Stimulated activated CD8-positive, alpha-beta memory T cell treated with anti-CD3 and anti-CD28 coated beads, Interleukin-15, amount 100 ng/mL, for 24 hours (primary cell): ENCODE results near the gene PLBD2.
"Not testable (repeated sequence)": the region's sequence is repeated elsewhere in the genome, so short reads cannot be mapped to it uniquely, and the experiment has no call there.

Experiments
- DNase-seq: peaks from one replicate; pipeline ENCODE4 v3.0.0-alpha.2; 2020; ENCODE audit warnings: low read depth

PLBD2 gene

DNA sequence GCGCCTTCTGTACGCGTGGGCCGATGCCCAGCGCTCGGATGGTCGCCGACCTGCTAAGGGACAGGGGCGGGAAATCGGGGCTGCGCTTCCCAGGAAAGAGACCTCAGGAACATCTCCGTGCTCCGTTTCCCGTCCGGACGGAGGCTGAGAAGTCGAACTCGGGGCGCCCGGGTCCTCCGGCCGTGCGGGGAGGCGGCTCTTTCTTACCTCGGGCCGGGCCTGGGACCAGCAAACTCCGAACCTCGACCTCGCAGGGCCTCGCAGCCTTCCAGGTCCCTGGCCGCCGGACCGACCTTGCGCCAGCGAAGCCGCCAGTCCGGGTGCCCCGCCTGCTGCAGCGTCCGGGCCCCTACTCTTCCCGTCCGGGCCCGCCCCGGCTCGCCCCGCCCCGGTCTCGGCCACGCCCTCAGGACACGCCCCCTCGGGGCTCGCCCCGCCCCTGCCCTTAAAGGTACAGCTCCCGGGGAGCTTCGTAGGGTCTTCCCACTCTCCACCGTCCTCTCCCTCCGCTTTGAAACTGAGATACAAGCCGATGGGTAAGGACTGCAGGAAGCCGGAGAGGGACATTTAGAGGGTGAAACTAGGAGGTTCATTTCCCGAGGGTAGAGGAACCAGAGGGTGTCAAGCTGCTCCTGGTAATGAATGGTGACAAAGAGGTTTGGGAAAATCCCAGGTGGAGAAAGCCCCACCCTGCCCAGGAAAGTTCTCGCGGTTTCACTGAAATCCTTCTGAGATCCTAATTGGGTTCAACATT lies 23.4 kb upstream of the PLBD2 start, which contains the start of gene SLC8B1:
SLC8B1 (minus strand) TSS at position 324 of the 754 bp plus-strand sequence. CDS start 2,231 bp downstream, outside the sequence.
- DNase-seq, result peak; percentile 93

GRCh38 chr12:113339540-113339939 lies 18.8 kb upstream of the PLBD2 start:
- DNase-seq, result no peak

DNA sequence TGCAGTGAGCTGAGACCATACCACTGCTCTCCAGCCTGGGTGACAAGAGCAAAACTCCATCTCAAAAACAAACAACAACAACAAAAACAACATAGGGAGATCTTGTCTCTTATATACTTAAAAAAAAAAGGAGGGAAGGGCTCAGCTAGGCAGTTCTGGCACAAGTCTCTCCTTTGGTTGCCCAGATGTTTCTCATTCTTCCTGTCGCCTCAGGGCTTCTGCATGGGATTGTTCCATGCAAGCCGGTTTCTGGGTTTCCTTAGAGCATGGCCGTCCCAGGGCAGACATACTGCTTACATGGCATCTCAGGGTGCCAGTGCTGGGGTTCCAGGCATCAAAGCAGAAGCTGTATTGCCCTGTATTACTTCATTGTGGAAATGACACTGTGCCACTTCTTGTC lies 18.3 kb upstream of the PLBD2 start:
- DNase-seq, result no peak

GRCh38 chr12:113341535-113341934 lies 16.9 kb upstream of the PLBD2 start:
- DNase-seq, result no peak

- DNase-seq, result no peak
Measured at GRCh38 chr12:113345318-113345717, 13.1 kb upstream of the PLBD2 start.

- no peak for DNase-seq
Measured at GRCh38 chr12:113346353-113346752, 12.0 kb upstream of the PLBD2 start.

DNA sequence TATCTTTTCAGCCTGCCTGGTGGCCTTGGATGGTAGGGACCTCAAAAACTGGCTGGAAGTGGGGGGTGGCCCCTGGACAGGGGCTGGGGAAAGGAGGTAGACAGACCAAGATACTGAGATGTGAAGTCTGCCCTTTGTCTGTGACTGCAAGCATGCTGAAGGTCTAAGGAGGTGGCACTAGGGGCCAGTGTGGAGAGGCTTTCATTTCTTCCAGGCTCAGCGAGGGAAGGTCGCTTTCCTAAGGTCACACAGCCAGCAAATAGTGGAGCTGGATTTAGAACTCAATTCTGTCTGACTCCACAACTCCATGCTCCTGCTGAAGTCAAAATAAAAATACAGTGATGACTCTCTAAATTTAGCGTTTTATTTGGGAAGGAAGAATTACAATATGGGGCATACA lies 11.3 kb upstream of the PLBD2 start:
- DNase-seq, result no peak

GRCh38 chr12:113347892-113348291 lies 10.5 kb upstream of the PLBD2 start:
- DNase-seq, result no peak

- DNase-seq, result no peak
Measured at GRCh38 chr12:113348849-113349536, 9.4 kb upstream of the PLBD2 start.

DNA sequence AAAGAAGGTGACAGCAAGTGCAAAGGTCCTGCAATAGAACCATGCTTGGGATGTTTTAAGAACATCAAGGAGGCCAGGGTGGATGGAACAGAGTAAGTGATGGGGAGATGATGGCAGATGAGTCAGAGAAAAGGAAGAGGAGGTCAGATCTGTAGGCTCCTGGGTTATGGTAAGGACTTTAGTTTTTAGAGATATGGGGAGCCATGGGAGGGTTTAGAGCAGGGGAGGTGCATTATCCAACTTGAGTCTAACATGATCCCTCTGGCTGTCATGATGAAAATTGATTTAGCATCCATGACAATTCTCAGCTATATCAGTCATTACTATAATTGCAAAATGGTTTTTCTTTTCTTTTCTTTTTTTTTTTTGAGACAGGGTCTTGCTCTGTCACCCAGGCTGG lies 7.3 kb upstream of the PLBD2 start:
- no peak for DNase-seq

- not testable (repeated sequence) for DNase-seq
Measured at GRCh38 chr12:113354192-113354591, 4.2 kb upstream of the PLBD2 start.

- no peak for DNase-seq
Measured at GRCh38 chr12:113359133-113359938, 949 bp downstream of the PLBD2 start.

DNA sequence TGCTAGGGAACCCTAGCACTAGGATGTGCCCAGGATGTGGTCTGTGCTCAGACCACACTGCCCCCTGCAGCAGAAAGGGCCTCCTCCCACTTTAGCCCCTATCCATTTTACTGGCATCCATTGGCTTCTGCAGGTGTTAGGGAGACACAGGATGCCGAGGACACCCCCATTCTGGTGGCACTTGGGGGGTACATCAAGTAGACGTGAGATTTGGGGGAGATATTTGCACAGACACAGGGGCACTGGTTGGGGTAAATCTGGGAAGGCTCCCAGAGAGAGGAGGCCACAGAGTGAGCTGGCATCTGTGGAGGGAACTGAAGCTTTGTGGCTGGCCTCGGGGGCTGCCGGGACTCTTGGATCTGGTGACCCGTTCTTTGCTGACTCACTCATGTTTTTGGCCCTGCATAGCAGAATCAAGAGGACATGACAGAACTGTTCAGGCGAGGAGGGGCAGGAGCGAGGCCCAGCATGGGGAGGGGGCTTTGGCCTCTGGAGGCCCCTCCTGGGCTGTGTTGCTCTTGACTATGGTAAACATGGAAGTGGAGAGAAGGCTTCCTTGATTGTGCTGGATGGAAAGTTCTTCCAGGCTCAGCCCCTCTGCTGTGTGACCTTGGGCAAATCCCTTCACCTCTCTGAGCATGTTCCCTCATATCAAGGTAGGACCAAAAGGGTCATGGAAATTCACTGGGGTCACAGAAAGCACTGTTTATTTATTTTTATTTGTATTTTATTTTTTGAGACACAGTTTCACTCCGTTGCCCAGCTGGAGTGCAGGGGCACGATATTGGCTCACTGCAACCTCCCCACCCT lies 1.8 kb downstream of the PLBD2 start:
- no peak for DNase-seq

- DNase-seq, result no peak
Measured at GRCh38 chr12:113361574-113362370, 3.4 kb downstream of the PLBD2 start.

- DNase-seq, result no peak
Measured at GRCh38 chr12:113364698-113365097, 6.3 kb downstream of the PLBD2 start.

DNA sequence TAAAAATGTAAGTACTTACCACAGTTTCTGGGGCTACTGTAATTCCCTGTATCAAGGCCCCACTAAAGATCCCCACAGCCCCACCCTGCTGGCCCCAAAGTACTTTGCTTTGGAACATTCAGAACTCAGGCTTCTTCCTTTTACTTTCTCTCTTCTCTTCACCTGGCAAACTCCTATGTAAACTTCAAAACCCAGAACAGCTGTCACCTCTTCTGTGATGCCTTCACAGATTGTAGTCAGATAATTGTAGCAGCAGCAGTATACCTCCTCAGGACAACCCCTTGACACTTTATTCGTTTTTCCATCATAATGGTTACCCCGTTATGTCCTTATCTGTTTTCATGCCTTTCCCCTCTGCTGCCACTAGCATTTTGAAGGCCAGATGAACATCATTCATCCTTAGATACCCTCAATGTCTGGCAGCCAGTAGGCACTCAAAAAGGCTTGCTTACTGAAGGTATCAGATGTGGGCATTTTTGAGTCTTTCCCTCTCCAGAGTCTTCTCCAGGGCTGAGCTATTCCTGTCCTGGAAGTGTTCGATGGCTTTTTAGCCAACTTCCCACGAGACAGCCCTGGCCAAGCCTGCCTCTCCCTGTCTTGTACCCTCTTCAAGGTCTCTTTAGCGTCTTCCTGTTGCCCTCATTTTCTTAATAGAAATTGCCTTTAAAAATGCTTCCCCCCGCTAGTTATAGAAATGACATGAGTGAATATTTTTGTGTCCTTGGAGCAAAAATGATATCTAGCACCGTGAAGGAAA lies 7.4 kb downstream of the PLBD2 start:
- no peak for DNase-seq

DNA sequence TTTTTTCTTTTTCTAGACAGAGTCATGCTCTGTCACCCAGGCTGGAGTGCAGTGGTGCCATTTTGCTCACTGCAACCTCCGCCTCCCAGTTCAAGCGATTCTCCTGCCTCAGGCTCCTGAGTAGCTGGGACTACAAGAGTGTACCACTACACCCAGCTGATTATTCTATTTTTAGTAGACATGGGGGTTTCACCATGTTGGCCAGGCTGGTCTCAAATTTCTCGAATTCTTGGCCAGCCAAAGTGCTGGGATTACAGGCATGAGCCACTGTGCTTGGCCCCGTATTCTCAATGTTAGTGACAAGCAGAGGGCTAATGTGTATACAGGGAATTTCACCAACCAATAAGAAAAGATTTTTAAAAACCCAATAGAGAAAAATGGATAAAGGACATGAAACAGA lies 8.4 kb downstream of the PLBD2 start:
- DNase-seq, result no peak

DNA sequence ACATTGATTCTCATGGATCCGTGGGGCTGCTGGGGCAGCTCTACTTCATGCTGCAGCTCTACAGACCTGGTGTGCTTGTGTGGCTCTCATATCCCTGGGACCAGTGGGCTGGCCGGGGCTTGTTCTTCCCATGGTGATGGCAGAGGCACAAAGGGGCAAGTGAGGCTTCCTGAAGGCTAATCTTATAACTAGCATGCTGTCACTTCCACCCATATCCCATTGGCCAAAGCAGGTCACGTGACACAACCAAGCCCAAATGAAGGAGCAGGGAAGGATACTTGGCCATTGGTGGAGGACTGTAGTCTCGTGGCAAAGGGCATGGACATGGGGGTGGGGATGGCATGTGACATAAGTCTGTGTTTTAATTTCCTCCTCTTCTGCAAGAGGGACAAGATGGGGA lies 9.9 kb downstream of the PLBD2 start:
- DNase-seq, result no peak

GRCh38 chr12:113369391-113369985 lies 11.1 kb downstream of the PLBD2 start:
- DNase-seq, result no peak
